ENCODE data around the gene DGAT2.

The DGAT2 gene

DNA sequence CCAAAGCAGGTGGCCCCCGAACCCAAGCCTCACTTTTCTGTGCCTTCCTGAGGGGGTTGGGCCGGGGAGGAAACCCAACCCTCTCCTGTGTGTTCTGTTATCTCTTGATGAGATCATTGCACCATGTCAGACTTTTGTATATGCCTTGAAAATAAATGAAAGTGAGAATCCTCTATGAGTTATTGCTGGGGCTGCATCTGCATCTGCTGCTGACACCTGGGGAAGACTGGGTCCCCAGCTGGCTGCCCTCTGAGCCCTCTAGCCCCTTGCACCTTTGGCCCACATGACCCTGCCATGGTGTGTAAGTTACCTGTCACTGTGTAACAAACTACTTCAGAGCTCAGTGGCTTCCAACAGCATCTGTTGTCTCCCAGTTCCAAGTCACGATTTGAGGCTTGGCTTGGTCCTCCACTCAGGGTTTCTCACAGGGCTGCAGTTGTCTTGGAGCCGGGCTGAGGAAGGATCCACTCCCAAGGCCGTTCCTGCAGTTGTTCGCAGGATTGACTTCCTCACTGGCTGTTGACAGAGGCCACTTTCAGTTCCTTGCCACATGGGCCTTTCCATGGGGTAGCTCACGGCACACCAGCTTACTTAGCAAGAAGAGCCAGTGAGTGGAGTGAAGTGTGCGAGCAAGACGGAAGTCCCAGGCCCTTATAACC, 32.9 kb downstream of the DGAT2 start:
- DNase-seq (ENCODE audit: low spot score): no peak

DNA sequence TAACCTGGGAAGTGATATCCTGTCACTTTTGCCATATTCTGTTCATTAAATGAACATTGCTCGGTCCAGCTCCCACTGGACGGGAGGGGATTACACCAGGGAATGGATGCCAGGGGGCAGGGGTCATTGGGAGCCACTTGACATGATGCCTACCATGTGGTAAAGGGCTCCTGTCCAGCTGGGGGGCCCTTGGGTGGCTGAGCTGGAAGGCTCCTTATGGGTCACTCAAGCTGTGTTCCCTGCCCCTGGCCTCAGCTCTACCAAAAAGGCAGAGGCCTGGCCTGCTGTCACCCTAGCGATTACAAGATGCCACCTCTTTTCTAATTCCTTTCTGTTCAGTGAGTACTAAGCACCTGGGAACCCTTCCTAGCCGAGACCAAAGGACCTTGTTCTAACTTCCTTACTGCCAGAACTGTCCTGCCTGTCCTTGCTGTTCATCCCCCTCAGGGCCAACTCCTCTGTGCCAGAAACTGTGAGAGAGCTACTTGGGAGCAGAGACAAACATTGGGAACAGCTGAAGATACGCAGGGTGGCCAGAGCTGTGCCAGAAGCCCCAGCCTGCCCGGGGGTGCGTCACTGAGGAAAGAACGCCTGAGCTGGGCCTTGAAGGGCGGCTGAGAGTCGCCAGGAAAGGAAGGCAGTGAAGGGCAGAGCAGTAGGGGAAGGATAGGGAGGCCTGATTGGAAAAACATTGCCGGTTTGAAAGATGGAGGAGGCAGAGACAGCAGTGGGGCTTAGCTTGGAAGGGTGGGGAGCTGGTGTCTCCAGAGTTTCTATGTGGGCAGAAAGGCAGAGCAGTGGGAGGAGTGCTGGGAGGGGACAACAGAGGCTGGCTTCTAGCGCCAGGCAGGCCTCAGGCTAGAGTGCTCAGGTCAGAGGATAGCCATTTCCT, 33.7 kb downstream of the DGAT2 start:
- DNase-seq (ENCODE audit: low spot score): no peak

DNA sequence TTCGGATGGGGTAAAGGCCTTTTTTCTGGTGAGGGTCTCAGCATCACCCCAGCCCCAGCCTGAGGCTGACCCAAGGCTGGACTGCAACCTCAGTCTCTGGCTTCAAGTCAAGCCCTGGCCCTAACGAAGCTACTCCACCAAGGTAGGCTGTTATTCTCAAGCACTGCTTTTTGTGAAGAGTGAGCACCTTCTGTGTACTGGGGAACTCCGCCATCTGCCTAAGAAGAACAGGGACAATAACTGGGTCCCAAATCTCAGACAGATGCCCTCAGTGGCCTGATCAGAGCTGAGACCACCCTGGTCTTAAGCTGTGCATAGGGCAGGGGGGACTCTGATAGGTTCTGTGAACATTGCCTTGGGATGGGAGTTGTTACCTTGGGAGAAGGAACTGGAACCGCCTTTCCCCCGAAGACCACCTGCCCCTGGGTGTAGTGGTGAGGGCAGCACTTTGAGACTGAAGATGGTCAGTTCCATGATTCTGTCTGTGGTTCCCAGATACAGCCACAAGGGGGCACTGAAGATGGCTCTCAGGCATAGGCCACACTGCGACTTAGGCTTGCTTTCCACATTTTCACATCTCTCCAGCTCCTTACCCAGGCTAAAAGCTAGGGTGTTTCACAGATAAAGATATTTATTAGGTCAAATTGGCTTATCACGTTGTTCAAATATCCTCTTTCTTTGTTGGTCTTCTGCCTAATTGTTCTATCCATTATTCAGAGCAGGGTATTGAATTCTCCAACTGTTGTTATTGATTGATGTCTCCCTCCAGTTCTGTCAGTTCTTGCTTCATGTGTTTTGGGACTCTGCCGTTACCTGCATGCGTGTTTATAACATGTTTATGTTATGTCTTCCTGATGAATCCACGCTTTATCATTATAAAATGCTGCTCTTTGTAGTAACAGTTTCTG, 34.6 kb downstream of the DGAT2 start:
- DNase-seq (ENCODE audit: low spot score): peak; percentile 78

- no peak for DNase-seq (ENCODE audit: low spot score)
Measured at GRCh38 chr11:75809111-75809510, 40.5 kb downstream of the DGAT2 start.

DNA sequence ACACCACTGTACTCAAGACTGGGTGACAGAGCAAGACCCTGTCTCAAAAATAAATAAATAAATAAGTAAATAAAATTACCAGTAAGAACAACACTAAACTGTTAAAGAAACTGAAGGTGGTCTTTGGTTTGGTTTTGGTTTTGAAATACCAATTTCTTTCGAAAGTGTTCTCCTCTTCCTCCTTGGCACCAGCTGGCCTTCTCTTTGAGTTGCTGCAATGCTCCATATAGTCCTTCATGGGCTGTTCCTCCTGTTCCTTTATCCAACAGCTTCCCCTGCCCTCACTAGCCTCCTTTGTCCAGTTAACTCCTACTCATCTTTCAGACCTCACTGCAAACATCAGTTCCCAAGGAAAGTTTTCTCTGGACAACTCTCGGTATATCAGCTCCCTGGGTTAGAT, 41.4 kb downstream of the DGAT2 start:
- DNase-seq (ENCODE audit: low spot score): no peak

DNA sequence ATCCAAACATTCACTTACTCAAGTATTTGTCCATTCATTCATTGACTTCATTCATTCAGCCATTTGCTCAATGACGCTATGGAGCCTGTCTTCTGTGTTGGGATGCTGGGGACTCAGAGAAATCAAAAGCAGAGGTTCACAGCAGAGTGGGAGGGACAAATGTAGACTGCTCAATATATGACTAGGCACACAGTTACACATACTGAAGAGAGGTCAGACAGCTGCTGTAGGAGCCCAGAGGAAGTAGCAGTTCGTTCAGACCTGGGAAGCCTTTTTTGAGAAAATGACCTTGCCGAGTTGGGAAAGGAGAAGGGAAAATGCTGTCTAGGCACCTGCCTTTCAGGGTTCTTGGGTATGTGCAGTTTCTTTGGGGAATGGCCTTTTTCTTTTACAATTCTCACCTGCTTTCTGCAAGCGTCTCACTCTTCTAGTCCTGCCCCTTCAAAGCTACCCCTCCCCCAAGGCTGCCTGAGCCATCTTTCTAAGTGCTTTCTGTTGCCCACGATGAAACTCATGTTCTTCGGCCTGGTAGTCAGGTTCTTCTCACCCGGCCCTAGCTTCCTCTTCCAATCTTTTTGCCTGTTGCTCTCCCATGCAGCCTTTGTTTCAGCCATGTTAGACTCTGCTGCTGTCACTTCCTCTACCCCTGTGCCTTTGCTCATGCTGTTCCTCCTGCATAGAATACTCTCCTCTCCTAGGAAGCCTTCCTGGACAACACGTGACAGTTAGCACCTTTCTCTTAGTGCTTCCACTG, 42.2 kb downstream of the DGAT2 start:
- no peak for DNase-seq (ENCODE audit: low spot score)

- DNase-seq (ENCODE audit: low spot score): no peak
Measured at GRCh38 chr11:75811485-75811884, 42.9 kb downstream of the DGAT2 start.

- DNase-seq (ENCODE audit: low spot score): no peak
Measured at GRCh38 chr11:75812542-75813040, 44.0 kb downstream of the DGAT2 start.

DNA sequence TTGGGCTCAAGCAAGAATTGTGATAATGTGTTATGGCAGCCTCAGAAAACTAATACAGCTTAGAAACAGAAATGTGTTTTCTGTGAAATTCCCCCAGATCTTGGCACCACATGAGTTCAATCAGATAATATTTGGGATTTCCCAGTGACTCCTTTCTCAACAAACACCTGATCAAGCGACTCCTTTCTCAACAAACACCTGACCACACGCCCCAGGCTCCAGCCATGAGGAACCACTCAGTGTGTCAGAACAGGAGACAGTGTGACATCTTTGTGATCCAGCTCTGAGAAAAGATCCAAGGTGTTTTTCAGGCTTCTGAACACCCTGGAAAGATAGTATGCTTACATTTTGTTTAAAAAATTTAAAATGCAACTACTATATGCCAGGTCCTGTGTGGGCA, 44.5 kb downstream of the DGAT2 start:
- no peak for DNase-seq (ENCODE audit: low spot score)

DNA sequence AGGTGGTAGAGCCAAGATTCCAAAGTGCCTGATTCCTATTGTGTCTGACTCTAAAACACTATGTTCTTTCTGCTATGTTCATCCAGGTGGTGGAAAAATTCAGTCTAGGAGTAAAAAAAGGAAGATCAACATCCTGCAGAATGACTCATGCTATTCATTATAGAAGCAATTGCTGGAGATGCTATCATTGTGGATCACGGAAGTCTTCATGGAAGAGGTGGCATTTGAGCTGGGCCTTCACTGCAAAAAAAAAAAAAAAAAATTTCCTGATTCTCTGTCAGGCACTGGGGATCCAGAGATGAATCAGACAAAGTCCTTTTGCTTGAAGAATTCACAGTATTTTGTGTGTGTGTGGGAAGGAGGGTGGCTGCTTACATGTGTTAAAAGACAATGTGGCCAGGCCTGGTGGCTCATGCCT, 45.1 kb downstream of the DGAT2 start:
- no peak for DNase-seq (ENCODE audit: low spot score)

- no peak for DNase-seq (ENCODE audit: low spot score)
Measured at GRCh38 chr11:75814363-75814676, 45.7 kb downstream of the DGAT2 start.

DNA sequence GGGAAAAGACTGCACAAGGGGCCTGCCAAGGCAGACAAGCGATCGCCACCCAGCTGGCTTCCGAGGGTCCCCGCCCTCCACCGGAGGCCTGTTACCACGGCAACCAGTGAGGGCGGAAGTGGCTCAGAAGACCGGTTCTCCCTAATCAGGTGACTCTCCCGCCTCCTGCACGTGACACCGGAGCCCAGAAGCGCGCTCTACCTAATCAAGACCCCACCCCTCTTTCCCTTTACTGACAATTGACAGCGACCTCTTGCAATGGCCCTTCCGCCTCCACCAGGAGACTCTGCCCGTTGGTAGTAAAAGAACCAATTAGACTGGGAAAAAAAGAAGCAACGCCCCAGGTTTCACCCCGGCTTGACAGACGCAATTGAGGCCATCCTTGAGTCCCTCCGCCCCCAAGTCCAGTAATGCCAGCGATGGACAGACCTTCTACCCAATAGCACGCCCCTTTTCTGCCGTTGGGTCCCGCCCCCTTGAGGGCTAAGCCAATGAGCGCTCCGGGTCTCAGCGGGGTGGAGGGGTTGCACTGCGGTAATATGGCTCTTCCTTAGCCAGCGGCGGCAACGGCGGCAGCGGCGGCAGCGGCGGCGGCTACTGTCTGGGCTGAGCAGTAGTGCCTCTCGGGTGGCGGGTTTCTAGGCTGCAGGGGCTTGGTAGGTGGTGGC, 46.2 kb downstream of the DGAT2 start, which contains the start of gene UVRAG:
Gene UVRAG, plus strand, starts transcription at position 534 of the 668 bp plus-strand sequence. CDS start 198 bp downstream, outside the sequence.
- peak; percentile 100 for DNase-seq (ENCODE audit: low spot score)

DNA sequence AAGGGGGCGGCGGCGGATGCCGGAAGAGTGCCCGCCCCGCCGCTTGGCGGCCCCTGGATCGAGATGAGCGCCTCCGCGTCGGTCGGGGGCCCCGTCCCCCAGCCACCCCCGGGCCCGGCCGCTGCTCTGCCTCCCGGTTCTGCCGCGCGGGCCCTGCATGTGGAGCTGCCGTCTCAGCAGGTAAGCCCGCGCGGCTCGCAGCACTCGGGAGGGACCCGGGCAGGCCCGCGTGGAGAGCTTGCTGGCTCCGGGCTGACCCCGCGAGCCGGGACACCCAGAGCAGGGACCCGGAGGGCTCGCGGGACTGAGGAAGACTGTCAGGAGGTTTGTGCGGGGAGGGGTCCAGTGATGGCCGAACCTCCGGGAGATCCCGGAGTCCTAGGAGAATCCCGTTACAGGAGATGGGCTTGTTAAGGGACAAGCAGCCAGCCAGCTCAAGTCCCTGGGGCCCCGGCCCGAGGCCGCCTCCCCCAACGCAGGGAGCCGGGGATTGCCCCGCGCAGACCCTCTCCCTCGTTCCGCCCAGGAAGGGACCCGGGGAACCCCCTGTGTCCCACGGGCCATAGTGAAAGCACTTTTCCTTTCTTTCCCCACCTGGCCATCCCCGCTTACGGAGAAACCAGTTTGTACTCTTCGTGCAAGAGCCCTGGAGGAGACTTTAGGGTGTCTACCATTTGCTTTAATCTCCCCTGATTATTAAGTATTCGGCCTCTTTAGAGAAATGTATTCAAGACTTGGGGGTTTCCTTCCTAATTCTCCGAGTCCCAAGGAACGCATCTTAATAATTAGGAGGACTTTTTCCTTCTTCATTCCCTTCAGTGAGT, 47.0 kb downstream of the DGAT2 start:
- DNase-seq (ENCODE audit: low spot score): no peak

DNA sequence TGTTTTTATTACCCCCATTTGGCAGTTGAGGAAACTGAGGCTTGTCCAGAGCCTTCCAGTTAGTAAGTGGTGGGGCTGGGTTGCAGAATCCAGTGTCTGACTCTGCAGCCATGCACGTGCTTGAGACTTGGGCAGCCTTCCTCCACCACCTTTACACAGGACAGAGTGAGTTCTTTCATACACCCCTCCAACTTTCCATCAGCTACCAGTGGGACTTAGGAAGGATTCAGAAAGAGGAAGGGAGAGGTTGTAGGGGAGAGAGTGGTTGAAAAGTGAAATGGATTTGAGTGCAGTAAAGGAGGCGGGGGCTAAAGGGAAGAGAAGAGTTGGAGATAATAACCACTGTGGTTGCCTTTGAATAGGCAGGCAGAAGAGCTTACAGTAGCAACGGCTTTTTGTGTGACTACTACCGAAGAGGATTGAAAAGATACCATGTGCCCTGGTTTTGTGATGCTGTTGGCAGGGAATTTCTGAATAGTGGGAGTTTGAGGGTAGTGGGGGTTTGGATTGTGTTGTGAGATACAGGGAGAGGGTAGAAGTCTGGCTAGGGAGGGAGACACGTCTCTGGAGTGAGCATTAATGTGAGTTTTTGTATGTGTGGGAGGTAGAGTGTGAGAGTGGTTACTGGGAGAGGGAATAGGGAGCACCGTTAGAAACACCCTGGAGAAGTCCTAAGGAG, 48.1 kb downstream of the DGAT2 start:
- no peak for DNase-seq (ENCODE audit: low spot score)

DNA sequence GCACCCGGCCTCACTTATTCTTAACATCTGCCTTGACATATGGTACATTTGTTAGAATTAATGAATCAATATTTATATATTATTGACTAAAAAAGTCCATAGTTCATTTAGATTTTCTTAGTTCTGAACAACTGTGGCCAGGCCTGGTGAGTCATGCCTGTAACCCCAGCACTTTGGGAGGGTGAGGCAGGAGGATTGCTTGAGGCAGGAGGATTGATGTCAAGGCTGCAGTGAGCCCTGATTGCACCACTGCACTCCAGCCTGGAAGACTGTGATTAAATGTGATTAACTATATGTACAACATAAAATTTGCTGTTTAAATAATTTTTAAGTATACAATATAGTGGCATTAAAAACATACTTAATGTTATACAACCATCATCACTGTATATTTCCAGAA, 52.1 kb downstream of the DGAT2 start:
- DNase-seq (ENCODE audit: low spot score): no peak

DNA sequence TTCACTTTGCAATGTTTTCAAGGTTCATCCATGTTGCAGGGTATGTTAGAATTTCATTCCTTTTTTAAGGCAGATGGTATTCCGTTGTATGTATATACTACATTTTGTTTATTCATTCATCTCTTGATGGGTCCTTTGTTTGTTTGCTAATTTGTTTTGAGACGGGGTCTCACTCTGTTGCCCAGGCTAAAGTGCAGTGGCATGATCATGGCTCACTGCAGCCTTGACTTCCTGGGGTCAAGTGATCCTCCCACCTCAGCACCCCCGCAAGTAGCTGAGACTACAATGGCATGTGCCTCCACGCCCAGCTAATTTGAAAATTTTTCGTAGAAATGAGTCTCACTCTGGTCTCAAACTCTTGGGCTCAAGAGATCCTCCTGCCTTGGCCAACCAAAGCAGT, 52.6 kb downstream of the DGAT2 start:
- no peak for DNase-seq (ENCODE audit: low spot score)

- DNase-seq (ENCODE audit: low spot score): no peak
Measured at GRCh38 chr11:75822541-75822940, 54.0 kb downstream of the DGAT2 start.

GRCh38 chr11:75823415-75823814, 54.8 kb downstream of the DGAT2 start:
- DNase-seq (ENCODE audit: low spot score): no peak

- no peak for DNase-seq (ENCODE audit: low spot score)
Measured at GRCh38 chr11:75823946-75824345, 55.4 kb downstream of the DGAT2 start.

All from cerebellar cortex (tissue), 1 donor.